SHP77 treated with DMSO at 0.1 percent for 48 hours (cell line): ENCODE measurements around the gene OR4M2.
"Not testable (repeated sequence)": the region's sequence is repeated elsewhere in the genome, so short reads cannot be mapped to it uniquely, and the experiment has no call there.

Source experiments
- DNase-seq: peaks from one replicate; lab custom pipeline; 2025; lab: John Stamatoyannopoulos, UW

OR4M2 gene, protein sequence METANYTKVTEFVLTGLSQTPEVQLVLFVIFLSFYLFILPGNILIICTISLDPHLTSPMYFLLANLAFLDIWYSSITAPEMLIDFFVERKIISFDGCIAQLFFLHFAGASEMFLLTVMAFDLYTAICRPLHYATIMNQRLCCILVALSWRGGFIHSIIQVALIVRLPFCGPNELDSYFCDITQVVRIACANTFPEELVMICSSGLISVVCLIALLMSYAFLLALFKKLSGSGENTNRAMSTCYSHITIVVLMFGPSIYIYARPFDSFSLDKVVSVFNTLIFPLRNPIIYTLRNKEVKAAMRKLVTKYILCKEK

DNA sequence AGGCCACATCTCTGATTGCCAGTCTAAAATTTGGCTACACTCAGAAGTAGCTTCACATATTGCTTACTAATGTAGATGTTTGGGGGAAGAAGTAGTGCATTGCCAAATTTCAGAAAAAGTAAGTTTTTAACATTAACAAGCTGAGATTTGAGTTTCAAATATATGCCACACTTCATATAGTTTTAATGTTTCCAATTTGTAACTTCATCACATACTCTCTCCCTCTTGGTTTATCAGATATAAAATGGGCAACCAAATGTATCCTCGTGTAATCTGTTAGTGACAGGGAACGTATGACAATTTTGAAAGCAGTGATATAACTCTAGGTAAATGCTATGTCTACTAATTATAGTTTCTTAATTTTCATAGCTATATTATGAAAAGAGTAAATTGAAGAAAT lies at the start of gene OR4M2:
TSS of gene OR4M2 (plus strand) at position 301 of the 400 bp plus-strand sequence. CDS start at position 399, 98 bp downstream.
- not testable (repeated sequence) for DNase-seq

DNA sequence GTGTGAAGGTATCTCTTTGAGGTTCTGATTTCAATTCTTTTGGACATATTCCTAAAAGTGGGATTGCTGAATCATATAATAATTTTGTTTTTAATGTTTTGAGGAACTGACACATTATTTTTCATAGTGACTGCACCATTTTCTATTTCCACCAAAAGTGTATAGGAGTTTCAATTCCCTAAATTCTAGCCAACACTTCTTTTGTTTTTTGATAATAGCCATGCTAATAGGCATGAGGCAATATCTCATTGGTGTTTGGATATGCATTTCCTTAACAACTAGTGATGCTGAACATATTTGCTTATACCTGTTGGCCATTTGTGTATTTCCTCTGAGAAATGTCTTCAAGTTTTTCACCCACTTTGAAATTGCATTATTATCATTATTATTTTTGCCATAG lies 11.1 kb upstream of the OR4M2 start:
- not testable (repeated sequence) for DNase-seq

DNA sequence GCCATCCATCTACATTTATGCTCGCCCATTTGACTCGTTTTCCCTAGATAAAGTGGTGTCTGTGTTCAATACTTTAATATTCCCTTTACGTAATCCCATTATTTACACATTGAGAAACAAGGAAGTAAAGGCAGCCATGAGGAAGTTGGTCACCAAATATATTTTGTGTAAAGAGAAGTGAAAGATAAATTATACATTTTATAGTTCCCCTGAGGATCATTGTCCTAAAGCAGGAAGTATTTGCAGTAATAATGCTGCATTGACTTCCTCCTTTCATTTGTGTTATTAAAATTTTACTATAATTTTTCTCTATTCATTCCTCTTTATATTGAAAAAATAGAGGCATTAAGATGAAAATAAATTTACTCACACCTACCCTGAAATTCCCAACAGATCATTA lies 1.1 kb downstream of the OR4M2 start:
- DNase-seq, result not testable (repeated sequence)

DNA sequence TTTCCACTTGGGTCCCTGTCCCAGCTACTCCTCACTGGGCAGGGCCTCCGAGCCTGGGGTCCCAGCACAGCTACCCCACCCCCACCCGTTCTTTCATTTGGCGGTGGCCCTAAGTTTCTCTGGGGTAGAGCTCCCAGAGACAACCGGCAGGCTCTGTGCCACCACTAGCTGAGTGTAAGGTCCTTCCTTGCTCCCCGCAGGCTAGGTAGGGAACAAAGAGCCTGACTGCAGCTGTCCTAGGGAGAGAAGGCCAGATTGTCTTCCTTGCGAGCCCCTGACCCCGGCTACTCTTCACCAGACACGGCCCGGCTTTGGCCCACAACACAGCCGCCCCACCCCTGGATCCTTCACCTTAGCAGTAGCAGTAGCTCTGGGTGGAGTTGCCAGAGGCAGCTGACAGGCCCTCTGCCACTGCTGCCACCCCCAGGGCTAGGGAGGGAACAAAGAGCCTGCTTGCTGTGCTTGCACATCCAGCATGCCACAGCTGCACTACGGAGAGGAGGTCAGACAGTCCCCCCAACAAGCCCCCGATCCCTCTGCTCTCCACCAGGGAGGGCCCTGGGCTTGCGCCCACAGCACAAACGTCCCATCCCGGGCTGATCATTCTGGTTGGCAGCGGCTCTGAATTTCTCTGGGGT lies 18.4 kb downstream of the OR4M2 start:
- DNase-seq, result not testable (repeated sequence)

DNA sequence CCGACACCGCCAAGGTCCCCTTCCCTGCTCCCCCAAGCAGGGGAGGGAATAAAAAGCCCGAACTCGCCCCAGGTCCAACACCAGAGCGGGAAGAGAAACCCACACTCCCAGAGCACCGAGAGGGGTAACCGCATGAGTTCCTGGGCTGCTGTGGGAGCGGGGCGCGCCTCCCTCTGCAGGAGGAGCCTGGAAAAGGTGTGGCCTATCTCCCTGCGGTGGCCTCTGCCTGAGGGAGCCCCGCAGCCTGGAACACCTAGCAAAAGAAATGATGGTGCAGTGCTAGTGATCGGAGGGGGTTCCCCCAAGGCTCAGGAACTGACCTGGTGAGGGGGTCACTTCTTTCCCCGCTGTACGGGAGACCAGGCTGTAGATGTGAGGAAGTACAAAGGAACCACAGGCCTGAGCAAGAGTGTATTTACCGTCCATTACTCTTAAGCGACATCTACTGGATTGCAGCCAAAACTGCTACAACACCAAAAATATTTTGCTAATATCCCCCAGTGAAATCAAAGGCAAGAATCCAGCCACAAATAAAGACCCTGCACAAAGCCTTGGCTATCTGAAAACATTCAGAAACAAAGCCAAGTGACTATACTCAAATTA lies 19.1 kb downstream of the OR4M2 start:
- DNase-seq, result not testable (repeated sequence)

- not testable (repeated sequence) for DNase-seq
Measured at GRCh38 chr15:22122033-22122432, 41.7 kb downstream of the OR4M2 start.
